ENCODE measurements around the gene TMEM174. TPM values are rescaled to one million over a fixed set of nuclear protein-coding genes. Genes with fewer than 3 reads are reported as not detected.
"Not testable (repeated sequence)": the region's sequence is repeated elsewhere in the genome, so short reads cannot be mapped to it uniquely, and the experiment has no call there.

The TMEM174 gene
- total and polyA plus RNA-seq, 9 donors, result 0.08 to 0.43 TPM; not detected in 7

GRCh38 chr5:73204733-73205132, 31.7 kb downstream of the TMEM174 start:
- no peaks in the 10 kb centered on the region for H3K9me3 ChIP-seq (replicated peaks; ENCODE audit: control insufficient read depth, low read depth, low read length)
- H3K36me3 ChIP-seq (ENCODE audit: control insufficient read depth, insufficient read depth, low read length), result no peaks in the 10 kb centered on the region
- H3K4me3 ChIP-seq (ENCODE audit: low read length), result no peak overlapping the region
- WGBS (ENCODE audit: insufficient coverage), result 91% methylated on average over 5 of the region's 5 CpGs
- H3K27me3 ChIP-seq (ENCODE audit: control insufficient read depth, insufficient read depth, low read length), result no peaks in the 10 kb centered on the region
- no peak for DNase-seq
- H3K27ac ChIP-seq (ENCODE audit: low read length), result peak overlapping the region; percentile 59
- peaks cover 24% of the 10 kb centered on the region for H3K4me1 ChIP-seq (ENCODE audit: control insufficient read depth, insufficient read depth, low read length)

DNA sequence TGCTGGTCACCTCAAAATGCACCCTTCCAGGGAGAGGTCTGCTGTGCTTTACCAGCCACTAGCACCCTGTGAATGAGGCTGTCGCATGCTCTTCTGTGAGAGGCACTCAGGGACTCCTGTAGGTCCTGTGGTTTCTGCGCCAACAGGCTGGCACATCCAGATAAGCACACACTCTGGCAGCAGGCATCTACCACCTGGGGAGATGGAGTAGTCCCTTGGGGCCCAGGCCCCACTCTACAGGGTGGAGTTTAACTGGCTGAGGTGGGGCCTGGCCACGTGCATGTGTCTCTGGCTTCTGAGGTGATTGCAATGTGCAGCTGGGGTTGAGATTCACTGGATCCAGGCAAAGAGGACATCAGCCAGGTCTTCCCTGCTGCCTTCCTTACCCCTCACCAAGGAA, 32.3 kb downstream of the TMEM174 start:
- Histone ChIP-seq H3K4me1 (ENCODE audit: control insufficient read depth, insufficient read depth, low read length) (peaks cover 24% of the 10 kb centered on the region), H3K36me3 (ENCODE audit: control insufficient read depth, insufficient read depth, low read length) (no peaks in the 10 kb centered on the region), H3K27me3 (ENCODE audit: control insufficient read depth, insufficient read depth, low read length) (no peaks in the 10 kb centered on the region), H3K9me3 (replicated peaks; ENCODE audit: control insufficient read depth, low read depth, low read length) (no peaks in the 10 kb centered on the region), H3K4me3 (ENCODE audit: low read length) (no peak overlapping the region), H3K27ac (ENCODE audit: low read length) (no peak overlapping the region)
- 100% methylated on average over 1 of the region's 3 CpGs for WGBS (ENCODE audit: insufficient coverage)
- no peak for DNase-seq

DNA sequence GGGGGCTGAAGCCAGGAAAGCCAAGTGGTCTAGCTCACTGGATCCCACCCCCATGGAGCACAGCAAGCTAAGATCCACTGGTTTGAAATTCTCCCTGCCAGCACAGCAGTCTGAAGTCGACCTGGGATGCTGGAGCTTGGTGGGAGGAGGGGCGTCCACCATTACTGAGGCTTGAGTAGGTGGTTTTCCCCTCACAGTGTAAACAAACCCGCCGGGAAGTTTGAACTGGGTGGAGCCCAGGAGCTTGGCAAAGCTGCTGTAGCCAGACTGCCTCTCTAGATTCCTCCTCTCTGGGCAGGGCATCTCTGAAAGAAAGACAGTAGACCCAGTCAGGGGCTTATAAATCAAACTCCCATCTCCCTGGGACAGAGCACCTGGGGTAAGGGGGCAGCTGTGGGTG, 34.2 kb downstream of the TMEM174 start:
- H3K4me3 ChIP-seq (ENCODE audit: low read length); H3K36me3 ChIP-seq (ENCODE audit: control insufficient read depth, insufficient read depth, low read length); H3K27ac ChIP-seq (ENCODE audit: low read length); DNase-seq; H3K9me3 ChIP-seq (replicated peaks; ENCODE audit: control insufficient read depth, low read depth, low read length); H3K27me3 ChIP-seq (ENCODE audit: control insufficient read depth, insufficient read depth, low read length): not testable (repeated sequence)
- no CpG with 5 or more reads among the region's 4 CpGs for WGBS (ENCODE audit: insufficient coverage)
- peaks cover 17% of the 10 kb centered on the region for H3K4me1 ChIP-seq (ENCODE audit: control insufficient read depth, insufficient read depth, low read length)

GRCh38 chr5:73209075-73209474, 36.1 kb downstream of the TMEM174 start:
- H3K27ac ChIP-seq (ENCODE audit: low read length); H3K36me3 ChIP-seq (ENCODE audit: control insufficient read depth, insufficient read depth, low read length); H3K9me3 ChIP-seq (replicated peaks; ENCODE audit: control insufficient read depth, low read depth, low read length); H3K27me3 ChIP-seq (ENCODE audit: control insufficient read depth, insufficient read depth, low read length); H3K4me3 ChIP-seq (ENCODE audit: low read length); DNase-seq: not testable (repeated sequence)
- peaks cover 16% of the 10 kb centered on the region for H3K4me1 ChIP-seq (ENCODE audit: control insufficient read depth, insufficient read depth, low read length)

DNA sequence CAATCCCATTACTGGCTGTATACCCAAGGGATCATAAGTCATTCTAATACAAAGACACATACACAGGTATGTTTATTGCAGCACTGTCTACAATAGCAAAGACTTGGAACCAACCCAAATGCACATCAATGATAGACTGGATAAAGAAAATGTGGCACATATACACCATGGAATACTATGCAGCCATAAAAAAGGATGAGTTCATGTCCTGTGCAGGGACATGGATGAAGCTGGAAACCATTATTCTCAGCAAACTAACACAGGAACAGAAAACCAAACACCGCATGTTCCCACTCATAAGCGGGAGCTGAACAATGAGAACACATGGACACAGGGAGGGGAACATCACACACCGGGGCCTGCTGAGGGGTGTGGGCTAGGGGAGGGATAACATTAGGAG, 39.7 kb downstream of the TMEM174 start:
- not testable (repeated sequence) for H3K27ac ChIP-seq (ENCODE audit: low read length); DNase-seq; H3K4me3 ChIP-seq (ENCODE audit: low read length); H3K36me3 ChIP-seq (ENCODE audit: control insufficient read depth, insufficient read depth, low read length); H3K9me3 ChIP-seq (replicated peaks; ENCODE audit: control insufficient read depth, low read depth, low read length)
- H3K4me1 ChIP-seq (ENCODE audit: control insufficient read depth, insufficient read depth, low read length), result peaks cover 15% of the 10 kb centered on the region
- H3K27me3 ChIP-seq (ENCODE audit: control insufficient read depth, insufficient read depth, low read length), result peaks cover 39% of the 10 kb centered on the region
- WGBS (ENCODE audit: insufficient coverage), result no CpG with 5 or more reads among the region's 3 CpGs

DNA sequence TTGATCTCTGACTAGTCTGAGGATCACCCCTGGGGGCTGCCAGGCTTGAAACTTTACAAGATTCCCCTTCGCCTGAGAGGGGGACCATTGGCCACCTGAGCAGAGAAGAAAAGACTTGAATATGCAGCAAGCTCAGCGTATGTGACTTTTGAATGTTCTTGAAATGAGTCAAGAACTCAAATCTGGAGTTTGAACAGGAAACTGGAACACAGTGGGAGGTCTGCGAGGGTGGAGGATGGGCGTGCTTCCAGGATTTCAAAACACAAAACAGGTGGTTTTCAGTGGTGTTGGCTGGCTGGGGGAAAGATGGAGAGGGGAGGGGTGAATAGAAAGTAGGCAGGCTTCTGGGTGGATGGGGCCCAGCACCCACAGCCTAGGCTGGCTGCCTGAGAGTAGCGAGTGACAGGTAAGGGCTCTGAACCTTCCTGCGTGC, 40.6 kb downstream of the TMEM174 start:
- peak; percentile 40 for DNase-seq
- peaks cover 42% of the 10 kb centered on the region for H3K27me3 ChIP-seq (ENCODE audit: control insufficient read depth, insufficient read depth, low read length)
- no peaks in the 10 kb centered on the region for H3K36me3 ChIP-seq (ENCODE audit: control insufficient read depth, insufficient read depth, low read length)
- 47% methylated on average over 6 of the region's 6 CpGs for WGBS (ENCODE audit: insufficient coverage)
- H3K9me3 ChIP-seq (replicated peaks; ENCODE audit: control insufficient read depth, low read depth, low read length), result no peaks in the 10 kb centered on the region
- no peak overlapping the region for H3K4me3 ChIP-seq (ENCODE audit: low read length)
- peaks cover 15% of the 10 kb centered on the region for H3K4me1 ChIP-seq (ENCODE audit: control insufficient read depth, insufficient read depth, low read length)
- H3K27ac ChIP-seq (ENCODE audit: low read length), result no peak overlapping the region

GRCh38 chr5:73214306-73214705, 41.3 kb downstream of the TMEM174 start:
- Histone ChIP-seq H3K27ac (ENCODE audit: low read length) (no peak overlapping the region), H3K9me3 (replicated peaks; ENCODE audit: control insufficient read depth, low read depth, low read length) (no peaks in the 10 kb centered on the region), H3K4me3 (ENCODE audit: low read length) (no peak overlapping the region), H3K4me1 (ENCODE audit: control insufficient read depth, insufficient read depth, low read length) (peaks cover 15% of the 10 kb centered on the region), H3K27me3 (ENCODE audit: control insufficient read depth, insufficient read depth, low read length) (peaks cover 49% of the 10 kb centered on the region), H3K36me3 (ENCODE audit: control insufficient read depth, insufficient read depth, low read length) (no peaks in the 10 kb centered on the region)
- WGBS (ENCODE audit: insufficient coverage), result 0% methylated on average over 1 of the region's 4 CpGs
- no peak for DNase-seq

DNA sequence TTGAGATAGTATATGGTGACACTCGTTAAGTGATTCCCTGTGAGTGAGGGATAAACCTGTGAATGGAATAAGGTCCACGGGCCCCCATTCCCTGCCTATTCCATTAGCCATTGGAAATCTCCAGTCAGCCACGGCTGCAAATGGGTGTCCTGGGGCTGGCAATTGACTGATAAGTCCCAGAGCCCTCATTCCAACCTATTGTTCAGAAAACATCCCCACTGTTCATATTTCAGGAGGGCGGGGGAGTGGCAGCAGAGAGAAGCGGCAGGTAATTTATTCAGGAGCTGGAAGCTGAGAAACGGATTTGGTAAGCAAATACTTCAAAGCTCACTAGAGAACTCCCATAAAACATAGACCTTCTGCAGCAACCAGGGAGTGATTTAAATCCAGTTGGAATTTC, 42.0 kb downstream of the TMEM174 start:
- no peak for DNase-seq
- Histone ChIP-seq H3K4me1 (ENCODE audit: control insufficient read depth, insufficient read depth, low read length) (peaks cover 15% of the 10 kb centered on the region), H3K27ac (ENCODE audit: low read length) (no peak overlapping the region), H3K4me3 (ENCODE audit: low read length) (no peak overlapping the region), H3K27me3 (ENCODE audit: control insufficient read depth, insufficient read depth, low read length) (peaks cover 52% of the 10 kb centered on the region), H3K9me3 (replicated peaks; ENCODE audit: control insufficient read depth, low read depth, low read length) (no peaks in the 10 kb centered on the region), H3K36me3 (ENCODE audit: control insufficient read depth, insufficient read depth, low read length) (no peaks in the 10 kb centered on the region)
- no CpG with 5 or more reads among the region's 6 CpGs for WGBS (ENCODE audit: insufficient coverage)

DNA sequence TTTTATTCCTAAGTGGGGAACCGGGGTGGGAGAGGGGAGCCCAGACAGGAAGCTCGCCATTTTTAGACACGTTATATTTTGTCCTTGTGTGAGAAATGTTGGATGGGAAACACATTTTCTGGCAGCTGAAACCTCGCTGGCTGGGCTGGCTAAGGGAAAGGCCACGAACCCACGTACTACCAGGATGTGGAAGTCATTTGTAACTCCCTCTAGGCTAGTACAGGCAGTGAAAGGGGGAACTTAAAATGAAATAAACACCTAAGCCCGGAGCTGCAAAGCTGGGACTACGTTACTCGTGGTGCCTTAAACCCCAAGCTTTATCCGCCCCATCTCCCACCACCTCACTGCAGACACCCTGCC, 42.5 kb downstream of the TMEM174 start:
- H3K36me3 ChIP-seq (ENCODE audit: control insufficient read depth, insufficient read depth, low read length), result no peaks in the 10 kb centered on the region
- DNase-seq, result peak; percentile 53

GRCh38 chr5:73215891-73216610, 43.1 kb downstream of the TMEM174 start:
- WGBS (ENCODE audit: insufficient coverage), result under 1% methylated on average over 46 of the region's 67 CpGs
- peak; percentile 85 for DNase-seq
- peaks cover 55% of the 10 kb centered on the region for H3K27me3 ChIP-seq (ENCODE audit: control insufficient read depth, insufficient read depth, low read length)
- H3K27ac ChIP-seq (ENCODE audit: low read length), result no peak overlapping the region
- no peaks in the 10 kb centered on the region for H3K9me3 ChIP-seq (replicated peaks; ENCODE audit: control insufficient read depth, low read depth, low read length)
- peaks cover 15% of the 10 kb centered on the region for H3K4me1 ChIP-seq (ENCODE audit: control insufficient read depth, insufficient read depth, low read length)
- H3K4me3 ChIP-seq (ENCODE audit: low read length), result peak overlapping the region; percentile 38
- H3K36me3 ChIP-seq (ENCODE audit: control insufficient read depth, insufficient read depth, low read length), result no peaks in the 10 kb centered on the region

More for the DNA sequence above, 42.5 kb downstream of the TMEM174 start:
- Histone ChIP-seq H3K4me3 (ENCODE audit: low read length) (peak overlapping the region; percentile 38), H3K4me1 (ENCODE audit: control insufficient read depth, insufficient read depth, low read length) (peaks cover 15% of the 10 kb centered on the region), H3K27me3 (ENCODE audit: control insufficient read depth, insufficient read depth, low read length) (peaks cover 54% of the 10 kb centered on the region), H3K9me3 (replicated peaks; ENCODE audit: control insufficient read depth, low read depth, low read length) (no peaks in the 10 kb centered on the region), H3K27ac (ENCODE audit: low read length) (no peak overlapping the region)
- 1% methylated on average over 9 of the region's 10 CpGs for WGBS (ENCODE audit: insufficient coverage)

Data from muscle of leg (tissue), 11 donors.